Caco-2 (cell line): Measurements from ENCODE around the gene PDE3B. TPM values are rescaled to one million over a fixed set of nuclear protein-coding genes. Genes with fewer than 3 reads are reported as not detected.
"Not testable (repeated sequence)": the region's sequence is repeated elsewhere in the genome, so short reads cannot be mapped to it uniquely, and the experiment has no call there.

Source experiments
- BruUV-seq: library from RNA; stranded (reverse); fragments of 400-500 nt; replicated peaks from 2 replicates; lab custom pipeline; 2021; lab: Mats Ljungman, UMichigan
- CTCF ChIA-PET: fragments of 300-600 bp; sonication (Branson Sonifier 250); formaldehyde crosslinking; loops from one replicate; lab custom pipeline; 2022; ENCODE audit warnings: antibody characterized with exemption; lab: Charles Lee
- POLR2A ChIA-PET: fragments of 300-600 bp; sonication (Branson Sonifier 250); formaldehyde crosslinking; loops from one replicate; lab custom pipeline; 2022; ENCODE audit warnings: antibody characterized with exemption; lab: Charles Lee
- DNase-seq, 2 experiments: peaks; one replicate each; pipeline versions ENCODE4 v3.0.0 to v3.0.0-alpha.2; 2020 to 2022
- H3K27me3 ChIP-seq: replicated peaks from 2 replicates; pipeline ENCODE4 v1.6.0; 2011; ENCODE audit warnings: low read length; ENCODE audit not compliant: control insufficient read depth, insufficient read depth
- H3K36me3 ChIP-seq: 2 replicates; pipeline ENCODE4 v1.5.1; 2011; ENCODE audit warnings: low read length; ENCODE audit not compliant: control insufficient read depth, insufficient read depth
- H3K4me1 ChIP-seq: fragments of 250-450 bp; sonication (Bioruptor Pico); 2 replicates; pipeline ENCODE4 v1.5.1; 2020; ENCODE audit warnings: mild to moderate bottlenecking
- H3K4me3 ChIP-seq: 2 replicates; pipeline ENCODE4 v1.5.1; 2011; ENCODE audit warnings: low read depth, mild to moderate bottlenecking, control low read depth, low read length
- H3K9me3 ChIP-seq: fragments of 250-450 bp; sonication (Bioruptor Pico); 2 replicates; pipeline ENCODE4 v1.5.1; 2020; ENCODE audit warnings: mild to moderate bottlenecking, moderate library complexity
- H3K27ac Mint-ChIP-seq: one replicate; pipeline ENCODE4 v1.8.0; 2022; ENCODE audit warnings: mixed read lengths; ENCODE audit not compliant: unreplicated experiment
- H3K27me3 Mint-ChIP-seq: one replicate; pipeline ENCODE4 v1.8.0; 2022; ENCODE audit warnings: mixed read lengths; ENCODE audit not compliant: insufficient read depth, unreplicated experiment
- H3K36me3 Mint-ChIP-seq: one replicate; pipeline ENCODE4 v1.8.0; 2022; ENCODE audit warnings: mild to moderate bottlenecking, mixed read lengths; ENCODE audit not compliant: insufficient read depth, unreplicated experiment
- H3K4me1 Mint-ChIP-seq: one replicate; pipeline ENCODE4 v1.8.0; 2022; ENCODE audit warnings: low read depth, mixed read lengths; ENCODE audit not compliant: unreplicated experiment
- H3K4me3 Mint-ChIP-seq: one replicate; pipeline ENCODE4 v1.8.0; 2022; ENCODE audit warnings: mild to moderate bottlenecking, moderate library complexity, mixed read lengths; ENCODE audit not compliant: unreplicated experiment
- H3K9me3 Mint-ChIP-seq: one replicate; pipeline ENCODE4 v1.8.0; 2022; ENCODE audit warnings: mixed read lengths; ENCODE audit not compliant: unreplicated experiment
- CTCF ChIP-seq, 2 experiments: fragments of 200-600 bp in 1 of 2; IDR thresholded peaks; 1 replicate in 1 of 2; 2 replicates in 1 of 2; pipeline versions ENCODE4 v1.5.1 to v1.8.0; 2011 to 2022; ENCODE audit warnings: antibody characterized with exemption in 1 of 2, control low read depth in 1 of 2, inconsistent platforms in 1 of 2, low read depth in 1 of 2, low read length in 1 of 2, mild to moderate bottlenecking in 1 of 2, moderate library complexity in 1 of 2; ENCODE audit not compliant: insufficient read depth in 1 of 2, severe bottlenecking in 1 of 2, unreplicated experiment in 1 of 2
- intact Hi-C: fragments of 100-400 bp; cut with micrococcal nuclease; formaldehyde crosslinking; loops from one replicate; pipeline ENCODE4 v1.10.0; 2022; ENCODE audit not compliant: unreplicated experiment
- total RNA-seq: library from RNA; stranded (reverse); gene quantifications from 2 replicates; pipeline ENCODE4 v1.2.3, GENCODE V29; 2022

The PDE3B gene
- total RNA-seq, 1 experiment from 2014 or later = 21.8 TPM

DNA sequence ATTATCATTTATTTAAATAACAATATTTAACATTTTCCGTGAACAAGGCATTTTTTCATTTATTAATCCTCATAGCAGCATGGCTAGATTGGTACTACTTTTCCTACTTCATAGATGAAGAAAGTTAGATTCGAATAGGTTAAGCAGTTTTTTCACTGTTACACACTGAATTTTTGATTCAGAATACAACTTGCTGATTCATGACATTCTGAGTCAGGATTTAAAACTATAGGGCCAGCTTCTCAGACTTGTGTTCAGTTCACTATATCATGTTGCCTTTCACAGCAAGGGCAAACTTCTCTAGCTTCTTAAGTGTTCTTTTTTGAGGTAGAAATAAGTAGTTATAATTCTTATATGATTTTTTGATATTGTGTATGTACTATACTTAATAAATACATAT is 216.9 kb downstream of the PDE3B start:
- Mint-ChIP-seq H3K27me3 (no peaks in the 10 kb centered on the region), H3K36me3 (peaks cover 6% of the 10 kb centered on the region), H3K9me3 (peaks cover 5% of the 10 kb centered on the region), H3K4me3 (no peak overlapping the region), H3K27ac (no peak overlapping the region), H3K4me1 (no peaks in the 10 kb centered on the region)
- no peak for DNase-seq
- BruUV-seq = no TSS peak
- TF ChIP-seq CTCF (IDR thresholded peaks at IDR 0.05; ENCODE audit: insufficient read depth in 1 of 2, low read depth in 1 of 2, low read length in 1 of 2, severe bottlenecking in 1 of 2, unreplicated experiment in 1 of 2) = no peak
- H3K9me3 ChIP-seq = peaks cover 2% of the 10 kb centered on the region; the same call in 1 of the 2 replicates
- H3K27me3 ChIP-seq = no peaks in the 10 kb centered on the region
- H3K4me1 ChIP-seq = no peaks in the 10 kb centered on the region
- no peaks in the 10 kb centered on the region for H3K36me3 ChIP-seq
- H3K4me3 ChIP-seq = no peak overlapping the region
- CTCF ChIA-PET = interaction anchor here (1.0 kb wide), 1 partner anchor 47 kb away, joined by 4 read pairs; no protein-coding TSS in a partner anchor
- intact Hi-C loops = no loop called here
- POLR2A ChIA-PET = no interaction called here

- DNase-seq = no peak
- Mint-ChIP-seq H3K27ac (no peak overlapping the region), H3K9me3 (no peaks in the 10 kb centered on the region), H3K4me1 (no peaks in the 10 kb centered on the region), H3K36me3 (peaks cover 6% of the 10 kb centered on the region), H3K27me3 (no peaks in the 10 kb centered on the region), H3K4me3 (no peak overlapping the region)
- intact Hi-C loops = no loop called here
- ChIA-PET POLR2A (no interaction called here), CTCF (no interaction called here)
- H3K4me3 ChIP-seq = no peak overlapping the region
- BruUV-seq = no TSS peak
- no peaks in the 10 kb centered on the region for H3K36me3 ChIP-seq
- H3K27me3 ChIP-seq = no peaks in the 10 kb centered on the region
- H3K4me1 ChIP-seq = no peaks in the 10 kb centered on the region
- H3K9me3 ChIP-seq = no peaks in the 10 kb centered on the region
- TF ChIP-seq CTCF (IDR thresholded peaks at IDR 0.05; ENCODE audit: insufficient read depth in 1 of 2, low read depth in 1 of 2, low read length in 1 of 2, severe bottlenecking in 1 of 2, unreplicated experiment in 1 of 2) = no peak
Measured at GRCh38 chr11:14861680-14862079, 218.1 kb downstream of the PDE3B start.

- POLR2A ChIA-PET, H3K27ac Mint-ChIP-seq, BruUV-seq, CTCF ChIA-PET, H3K27me3 Mint-ChIP-seq, H3K27me3 ChIP-seq, H3K9me3 ChIP-seq, H3K36me3 ChIP-seq, intact Hi-C loops, H3K4me1 ChIP-seq, H3K4me3 Mint-ChIP-seq, DNase-seq, H3K9me3 Mint-ChIP-seq, H3K4me1 Mint-ChIP-seq, H3K36me3 Mint-ChIP-seq, H3K4me3 ChIP-seq: not testable (repeated sequence)
Measured at GRCh38 chr11:14863775-14864174, 220.2 kb downstream of the PDE3B start.

DNA sequence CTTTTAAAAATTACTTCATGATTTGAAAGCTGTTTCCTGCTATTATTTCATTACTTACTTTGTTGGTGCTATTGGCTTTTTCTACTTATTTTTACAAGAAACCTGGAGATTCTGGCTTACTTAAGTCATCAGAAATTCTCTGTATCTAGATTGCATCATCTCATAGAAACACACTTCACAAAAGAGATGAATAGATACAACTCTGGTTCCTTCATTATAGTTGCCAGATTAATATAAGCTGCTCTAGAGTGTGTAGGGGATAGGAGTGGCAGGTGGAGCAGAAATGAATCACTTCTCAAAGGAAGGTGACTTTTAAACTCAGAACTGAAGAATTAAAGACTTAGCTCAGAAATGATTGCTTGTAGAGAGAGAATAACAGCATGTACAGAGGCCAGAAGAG is 228.4 kb downstream of the PDE3B start:
- no peaks in the 10 kb centered on the region for H3K9me3 Mint-ChIP-seq
- H3K27me3 Mint-ChIP-seq = no peaks in the 10 kb centered on the region
- no peak for DNase-seq
- TF ChIP-seq CTCF (IDR thresholded peaks at IDR 0.05; ENCODE audit: insufficient read depth in 1 of 2, low read depth in 1 of 2, low read length in 1 of 2, severe bottlenecking in 1 of 2, unreplicated experiment in 1 of 2) = no peak
- intact Hi-C loops = no loop called here
- H3K27ac Mint-ChIP-seq = no peak overlapping the region
- Histone ChIP-seq H3K36me3 (no peaks in the 10 kb centered on the region; the same call in 1 of the 2 replicates), H3K9me3 (no peaks in the 10 kb centered on the region), H3K27me3 (no peaks in the 10 kb centered on the region), H3K4me3 (no peak overlapping the region), H3K4me1 (peaks cover 5% of the 10 kb centered on the region; the same call in 1 of the 2 replicates)
- H3K36me3 Mint-ChIP-seq = peaks cover 9% of the 10 kb centered on the region
- CTCF ChIA-PET = no interaction called here
- peaks cover 6% of the 10 kb centered on the region for H3K4me1 Mint-ChIP-seq
- no TSS peak for BruUV-seq
- H3K4me3 Mint-ChIP-seq = no peak overlapping the region
- POLR2A ChIA-PET = no interaction called here
